ENCODE data around the gene RAP1GAP2.

Gene RAP1GAP2

GRCh38 chr17:2928294-2928890, 132.2 kb downstream of the RAP1GAP2 start:
- Histone ChIP-seq H3K27ac (ENCODE audit: low read length) (no peak overlapping the region), H3K4me3 (ENCODE audit: low read length) (no peak overlapping the region), H3K9ac (ENCODE audit: low read depth, low read length) (no peak overlapping the region), H3K4me1 (ENCODE audit: insufficient read depth, low read length) (peaks cover 33% of the 10 kb centered on the region; the same call in 1 of the 2 replicates), H3K27me3 (ENCODE audit: insufficient read depth, low read length) (no peaks in the 10 kb centered on the region), H3K9me3 (ENCODE audit: insufficient read depth, low read depth, low read length) (no peaks in the 10 kb centered on the region), H3K36me3 (ENCODE audit: insufficient read depth, low read depth, low read length) (no peaks in the 10 kb centered on the region)

- H3K4me1 ChIP-seq (ENCODE audit: insufficient read depth, low read length): peaks cover 21% of the 10 kb centered on the region; the same call in 1 of the 2 replicates
Observed at GRCh38 chr17:2929881-2930533, 133.8 kb downstream of the RAP1GAP2 start.

GRCh38 chr17:2931876-2932275, 135.6 kb downstream of the RAP1GAP2 start:
- Histone ChIP-seq H3K9ac (ENCODE audit: low read depth, low read length) (no peak overlapping the region), H3K27ac (ENCODE audit: low read length) (no peak overlapping the region), H3K4me3 (ENCODE audit: low read length) (no peak overlapping the region), H3K27me3 (ENCODE audit: insufficient read depth, low read length) (no peaks in the 10 kb centered on the region), H3K9me3 (ENCODE audit: insufficient read depth, low read depth, low read length) (no peaks in the 10 kb centered on the region), H3K4me1 (ENCODE audit: insufficient read depth, low read length) (peaks cover 21% of the 10 kb centered on the region; the same call in 1 of the 2 replicates), H3K36me3 (ENCODE audit: insufficient read depth, low read depth, low read length) (no peaks in the 10 kb centered on the region)

More at GRCh38 chr17:2929881-2930533, 133.8 kb downstream of the RAP1GAP2 start:
- no peak overlapping the region for H3K4me3 ChIP-seq (ENCODE audit: low read length)
- H3K9ac ChIP-seq (ENCODE audit: low read depth, low read length): no peak overlapping the region
- H3K36me3 ChIP-seq (ENCODE audit: insufficient read depth, low read depth, low read length): no peaks in the 10 kb centered on the region
- no peaks in the 10 kb centered on the region for H3K27me3 ChIP-seq (ENCODE audit: insufficient read depth, low read length)
- H3K9me3 ChIP-seq (ENCODE audit: insufficient read depth, low read depth, low read length): no peaks in the 10 kb centered on the region
- no peak overlapping the region for H3K27ac ChIP-seq (ENCODE audit: low read length)

- Histone ChIP-seq H3K27me3 (ENCODE audit: insufficient read depth, low read length) (no peaks in the 10 kb centered on the region), H3K9ac (ENCODE audit: low read depth, low read length) (no peak overlapping the region), H3K4me1 (ENCODE audit: insufficient read depth, low read length) (peaks cover 21% of the 10 kb centered on the region; the same call in 1 of the 2 replicates), H3K9me3 (ENCODE audit: insufficient read depth, low read depth, low read length) (no peaks in the 10 kb centered on the region), H3K36me3 (ENCODE audit: insufficient read depth, low read depth, low read length) (no peaks in the 10 kb centered on the region), H3K27ac (ENCODE audit: low read length) (no peak overlapping the region), H3K4me3 (ENCODE audit: low read length) (no peak overlapping the region)
Observed at GRCh38 chr17:2932946-2933345, 136.7 kb downstream of the RAP1GAP2 start.

GRCh38 chr17:2933606-2934005, 137.4 kb downstream of the RAP1GAP2 start:
- Histone ChIP-seq H3K36me3 (ENCODE audit: insufficient read depth, low read depth, low read length) (no peaks in the 10 kb centered on the region), H3K27me3 (ENCODE audit: insufficient read depth, low read length) (no peaks in the 10 kb centered on the region), H3K9ac (ENCODE audit: low read depth, low read length) (no peak overlapping the region), H3K4me3 (ENCODE audit: low read length) (no peak overlapping the region), H3K27ac (ENCODE audit: low read length) (no peak overlapping the region), H3K9me3 (ENCODE audit: insufficient read depth, low read depth, low read length) (no peaks in the 10 kb centered on the region), H3K4me1 (ENCODE audit: insufficient read depth, low read length) (peaks cover 21% of the 10 kb centered on the region; the same call in 1 of the 2 replicates)

GRCh38 chr17:2935632-2936031, 139.4 kb downstream of the RAP1GAP2 start:
- no peaks in the 10 kb centered on the region for H3K27me3 ChIP-seq (ENCODE audit: insufficient read depth, low read length)

GRCh38 chr17:2936351-2936750, 140.1 kb downstream of the RAP1GAP2 start:
- Histone ChIP-seq H3K27ac (ENCODE audit: low read length) (no peak overlapping the region), H3K36me3 (ENCODE audit: insufficient read depth, low read depth, low read length) (no peaks in the 10 kb centered on the region), H3K9me3 (ENCODE audit: insufficient read depth, low read depth, low read length) (no peaks in the 10 kb centered on the region), H3K4me3 (ENCODE audit: low read length) (no peak overlapping the region), H3K27me3 (ENCODE audit: insufficient read depth, low read length) (no peaks in the 10 kb centered on the region), H3K9ac (ENCODE audit: low read depth, low read length) (no peak overlapping the region), H3K4me1 (ENCODE audit: insufficient read depth, low read length) (peaks cover 8% of the 10 kb centered on the region; the same call in 1 of the 2 replicates)

More at GRCh38 chr17:2935632-2936031, 139.4 kb downstream of the RAP1GAP2 start:
- H3K4me3 ChIP-seq (ENCODE audit: low read length): no peak overlapping the region
- peaks cover 12% of the 10 kb centered on the region; the same call in 1 of the 2 replicates for H3K4me1 ChIP-seq (ENCODE audit: insufficient read depth, low read length)
- no peaks in the 10 kb centered on the region for H3K36me3 ChIP-seq (ENCODE audit: insufficient read depth, low read depth, low read length)
- H3K27ac ChIP-seq (ENCODE audit: low read length): no peak overlapping the region
- H3K9ac ChIP-seq (ENCODE audit: low read depth, low read length): no peak overlapping the region
- H3K9me3 ChIP-seq (ENCODE audit: insufficient read depth, low read depth, low read length): no peaks in the 10 kb centered on the region

- no peak overlapping the region for H3K27ac ChIP-seq (ENCODE audit: low read length)
- no peaks in the 10 kb centered on the region for H3K9me3 ChIP-seq (ENCODE audit: insufficient read depth, low read depth, low read length)
- H3K9ac ChIP-seq (ENCODE audit: low read depth, low read length): no peak overlapping the region
- H3K27me3 ChIP-seq (ENCODE audit: insufficient read depth, low read length): no peaks in the 10 kb centered on the region
- H3K4me3 ChIP-seq (ENCODE audit: low read length): no peak overlapping the region
- H3K36me3 ChIP-seq (ENCODE audit: insufficient read depth, low read depth, low read length): no peaks in the 10 kb centered on the region
- H3K4me1 ChIP-seq (ENCODE audit: insufficient read depth, low read length): peaks cover 3% of the 10 kb centered on the region; the same call in 1 of the 2 replicates
Observed at GRCh38 chr17:2936771-2937321, 140.6 kb downstream of the RAP1GAP2 start.

- H3K36me3 ChIP-seq (ENCODE audit: insufficient read depth, low read depth, low read length): no peaks in the 10 kb centered on the region
- H3K4me1 ChIP-seq (ENCODE audit: insufficient read depth, low read length): no peaks in the 10 kb centered on the region; the same call in 1 of the 2 replicates
- no peaks in the 10 kb centered on the region for H3K27me3 ChIP-seq (ENCODE audit: insufficient read depth, low read length)
- no peak overlapping the region for H3K27ac ChIP-seq (ENCODE audit: low read length)
- no peak overlapping the region for H3K4me3 ChIP-seq (ENCODE audit: low read length)
- no peak overlapping the region for H3K9ac ChIP-seq (ENCODE audit: low read depth, low read length)
- no peaks in the 10 kb centered on the region for H3K9me3 ChIP-seq (ENCODE audit: insufficient read depth, low read depth, low read length)
Observed at GRCh38 chr17:2937331-2938003, 141.2 kb downstream of the RAP1GAP2 start.

- no peak overlapping the region for H3K27ac ChIP-seq (ENCODE audit: low read length)
Observed at GRCh38 chr17:2939714-2940351, 143.6 kb downstream of the RAP1GAP2 start.

GRCh38 chr17:2940352-2940751, 144.1 kb downstream of the RAP1GAP2 start:
- H3K4me3 ChIP-seq (ENCODE audit: low read length): no peak overlapping the region
- H3K4me1 ChIP-seq (ENCODE audit: insufficient read depth, low read length): no peaks in the 10 kb centered on the region; the same call in 1 of the 2 replicates
- no peak overlapping the region for H3K27ac ChIP-seq (ENCODE audit: low read length)
- H3K9ac ChIP-seq (ENCODE audit: low read depth, low read length): no peak overlapping the region
- H3K36me3 ChIP-seq (ENCODE audit: insufficient read depth, low read depth, low read length): no peaks in the 10 kb centered on the region
- no peaks in the 10 kb centered on the region for H3K9me3 ChIP-seq (ENCODE audit: insufficient read depth, low read depth, low read length)
- H3K27me3 ChIP-seq (ENCODE audit: insufficient read depth, low read length): no peaks in the 10 kb centered on the region

More at GRCh38 chr17:2939714-2940351, 143.6 kb downstream of the RAP1GAP2 start:
- Histone ChIP-seq H3K9ac (ENCODE audit: low read depth, low read length) (no peak overlapping the region), H3K36me3 (ENCODE audit: insufficient read depth, low read depth, low read length) (no peaks in the 10 kb centered on the region), H3K27me3 (ENCODE audit: insufficient read depth, low read length) (no peaks in the 10 kb centered on the region), H3K9me3 (ENCODE audit: insufficient read depth, low read depth, low read length) (no peaks in the 10 kb centered on the region), H3K4me1 (ENCODE audit: insufficient read depth, low read length) (no peaks in the 10 kb centered on the region; the same call in 1 of the 2 replicates), H3K4me3 (ENCODE audit: low read length) (no peak overlapping the region)

All from iPS-20b (cell line).